ENCODE data around the gene TMEM183A.

The TMEM183A gene

DNA sequence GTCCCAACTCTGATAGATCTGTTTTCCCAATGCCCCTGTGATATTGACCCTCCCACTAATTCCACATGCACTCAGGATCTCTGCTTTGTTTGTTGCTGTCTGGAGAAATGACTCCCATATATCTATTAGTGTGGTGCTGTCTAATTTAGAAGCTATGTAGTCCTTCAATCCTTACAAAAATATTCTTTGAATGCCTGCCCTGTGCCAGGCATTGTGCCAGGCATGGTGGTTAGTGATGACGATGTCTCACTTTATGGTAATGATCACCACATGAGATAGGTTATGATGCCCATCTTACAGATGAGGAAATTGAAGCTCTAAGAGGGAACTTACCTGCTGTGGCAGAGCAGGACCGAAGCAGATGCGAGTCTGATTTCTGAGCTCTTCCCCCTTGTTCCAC, 65.7 kb downstream of the TMEM183A start:
- Histone ChIP-seq H3K4me3 (ENCODE audit: low read depth in 1 of 2, low read length in 2 of 2) (no peak overlapping the region), H3K4me1 (ENCODE audit: insufficient read depth, low read length) (no peaks in the 10 kb centered on the region), H3K36me3 (ENCODE audit: insufficient read depth, low read length) (no peaks in the 10 kb centered on the region), H3K4me2 (ENCODE audit: insufficient read depth, low read length) (no peak overlapping the region), H3K9ac (ENCODE audit: low read depth, low read length) (no peak overlapping the region), H3K9me3 (ENCODE audit: insufficient read depth, low read length, severe bottlenecking) (no peaks in the 10 kb centered on the region), H2AFZ (ENCODE audit: low read depth, low read length) (no peak overlapping the region), H3K27ac (ENCODE audit: low read length) (no peak overlapping the region), H4K20me1 (ENCODE audit: insufficient read depth, low read length) (no peaks in the 10 kb centered on the region; the same call in 1 of the 2 replicates), H3K79me2 (ENCODE audit: insufficient read depth, low read length) (no peaks in the 10 kb centered on the region), H3K27me3 (ENCODE audit: insufficient read depth, low read length, poor library complexity) (peaks cover 24% of the 10 kb centered on the region)
- no peak for TF ChIP-seq EZH2 (IDR thresholded peaks at IDR 0.05; ENCODE audit: borderline replicate concordance, low read depth, low read length, severe bottlenecking)
- TF ChIP-seq, protein P1, sequence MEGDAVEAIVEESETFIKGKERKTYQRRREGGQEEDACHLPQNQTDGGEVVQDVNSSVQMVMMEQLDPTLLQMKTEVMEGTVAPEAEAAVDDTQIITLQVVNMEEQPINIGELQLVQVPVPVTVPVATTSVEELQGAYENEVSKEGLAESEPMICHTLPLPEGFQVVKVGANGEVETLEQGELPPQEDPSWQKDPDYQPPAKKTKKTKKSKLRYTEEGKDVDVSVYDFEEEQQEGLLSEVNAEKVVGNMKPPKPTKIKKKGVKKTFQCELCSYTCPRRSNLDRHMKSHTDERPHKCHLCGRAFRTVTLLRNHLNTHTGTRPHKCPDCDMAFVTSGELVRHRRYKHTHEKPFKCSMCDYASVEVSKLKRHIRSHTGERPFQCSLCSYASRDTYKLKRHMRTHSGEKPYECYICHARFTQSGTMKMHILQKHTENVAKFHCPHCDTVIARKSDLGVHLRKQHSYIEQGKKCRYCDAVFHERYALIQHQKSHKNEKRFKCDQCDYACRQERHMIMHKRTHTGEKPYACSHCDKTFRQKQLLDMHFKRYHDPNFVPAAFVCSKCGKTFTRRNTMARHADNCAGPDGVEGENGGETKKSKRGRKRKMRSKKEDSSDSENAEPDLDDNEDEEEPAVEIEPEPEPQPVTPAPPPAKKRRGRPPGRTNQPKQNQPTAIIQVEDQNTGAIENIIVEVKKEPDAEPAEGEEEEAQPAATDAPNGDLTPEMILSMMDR (IDR thresholded peaks at IDR 0.05; ENCODE audit: borderline replicate concordance, extremely low read depth, low read length, poor library complexity, severe bottlenecking): no peak
- ATAC-seq (ENCODE audit: insufficient read depth, low read depth): no peak
- no peak for DNase-seq

DNA sequence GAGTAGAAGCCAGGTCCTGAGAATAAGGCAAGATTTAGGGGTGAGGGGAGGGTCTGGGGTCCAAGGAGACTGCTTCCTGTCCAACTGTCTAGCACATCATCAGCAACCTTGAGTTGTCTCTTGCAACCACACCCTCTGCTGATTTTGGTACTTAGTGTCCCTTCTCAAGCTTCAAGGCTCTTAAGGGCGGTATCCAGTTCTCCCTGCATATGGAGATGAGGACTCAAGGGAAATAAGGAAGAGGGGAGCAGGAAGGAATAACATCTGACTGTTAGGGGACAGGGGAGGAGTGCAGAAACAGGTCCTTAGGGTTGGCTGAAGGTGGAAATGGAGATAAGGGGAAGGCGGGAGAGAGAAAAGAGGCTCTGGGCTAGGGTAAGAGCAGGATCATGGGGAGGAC, 66.3 kb downstream of the TMEM183A start:
- DNase-seq (no peak), ATAC-seq (ENCODE audit: insufficient read depth, low read depth) (no peak)
- Histone ChIP-seq H3K36me3 (ENCODE audit: insufficient read depth, low read length) (no peaks in the 10 kb centered on the region), H3K9ac (ENCODE audit: low read depth, low read length) (no peak overlapping the region), H4K20me1 (ENCODE audit: insufficient read depth, low read length) (no peaks in the 10 kb centered on the region; the same call in 1 of the 2 replicates), H3K79me2 (ENCODE audit: insufficient read depth, low read length) (no peaks in the 10 kb centered on the region), H3K4me3 (ENCODE audit: low read depth in 1 of 2, low read length in 2 of 2) (no peak overlapping the region), H3K27ac (ENCODE audit: low read length) (no peak overlapping the region), H3K4me2 (ENCODE audit: insufficient read depth, low read length) (no peak overlapping the region), H3K27me3 (ENCODE audit: insufficient read depth, low read length, poor library complexity) (peaks cover 22% of the 10 kb centered on the region), H3K4me1 (ENCODE audit: insufficient read depth, low read length) (no peaks in the 10 kb centered on the region), H3K9me3 (ENCODE audit: insufficient read depth, low read length, severe bottlenecking) (no peaks in the 10 kb centered on the region), H2AFZ (ENCODE audit: low read depth, low read length) (no peak overlapping the region)
- TF ChIP-seq, protein P1 (IDR thresholded peaks at IDR 0.05; ENCODE audit: borderline replicate concordance, extremely low read depth, low read length, poor library complexity, severe bottlenecking): no peak
- no peak for TF ChIP-seq EZH2 (IDR thresholded peaks at IDR 0.05; ENCODE audit: borderline replicate concordance, low read depth, low read length, severe bottlenecking)
